ENCODE data around the gene NRF1. TPM values are rescaled to one million over a fixed set of nuclear protein-coding genes. Genes with fewer than 3 reads are reported as not detected.

The NRF1 gene
- total and polyA plus RNA-seq, 8 donors: 11.4 to 26.8 (median 22.6) TPM

DNA sequence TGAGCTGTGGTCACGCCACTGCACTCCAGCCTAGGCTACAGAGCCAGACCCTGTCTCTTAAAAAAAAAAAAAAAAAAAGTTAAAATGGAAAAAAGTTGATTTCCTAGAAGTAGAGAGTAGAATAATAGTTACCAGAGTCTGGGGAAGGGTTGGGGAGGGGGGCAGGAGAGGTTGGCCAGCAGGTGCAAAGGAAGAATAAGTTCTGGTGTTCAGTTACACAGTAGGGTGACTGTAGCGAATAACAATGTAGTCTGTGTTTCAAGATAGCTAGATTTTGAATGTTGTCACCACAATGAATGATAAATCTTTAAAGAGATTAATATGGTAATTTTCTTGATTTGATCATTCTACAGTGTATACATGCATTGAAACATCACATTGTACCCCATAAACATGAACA is 142.9 kb downstream of the NRF1 start:
- Histone ChIP-seq H3K27me3 (no peaks in the 10 kb centered on the region), H3K27ac (no peak overlapping the region), H3K4me1 (no peaks in the 10 kb centered on the region), H3K9me3 (no peaks in the 10 kb centered on the region), H3K36me3 (peaks cover 0 to 45% of the 10 kb centered on the region in 2 donors), H3K4me3 (no peak overlapping the region)
- intact Hi-C loops (cut with DNase I): no loop called here
- no peak for ATAC-seq
- no peak for TF ChIP-seq CTCF (IDR thresholded peaks at IDR 0.05)
- DNase-seq: no peak

DNA sequence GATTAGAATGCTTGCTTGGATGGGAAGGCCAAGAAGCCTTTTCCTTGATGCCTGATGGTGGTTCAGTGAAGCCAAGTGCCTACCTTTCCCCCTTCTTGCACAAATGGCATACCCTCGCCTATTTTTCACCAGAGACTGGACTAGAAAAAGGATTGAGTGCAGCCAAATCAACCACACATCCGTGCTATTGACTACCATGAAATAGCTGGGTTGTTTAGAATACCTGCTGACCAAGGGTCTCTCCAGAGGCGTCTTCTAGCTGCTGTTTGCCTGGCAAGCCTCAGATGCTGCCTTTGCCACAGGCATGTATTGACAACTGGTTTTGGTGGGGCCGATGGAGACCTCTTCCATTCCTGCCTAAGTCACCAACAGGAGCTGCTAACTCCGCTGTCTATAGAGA is 146.5 kb downstream of the NRF1 start:
- no peaks in the 10 kb centered on the region for H3K27me3 ChIP-seq
- H3K4me1 ChIP-seq: no peaks in the 10 kb centered on the region
- no peaks in the 10 kb centered on the region for H3K9me3 ChIP-seq
- intact Hi-C loops (cut with DNase I): no loop called here
- DNase-seq (no peak), ATAC-seq (no peak)
- no peak for TF ChIP-seq CTCF (IDR thresholded peaks at IDR 0.05)
- no peak overlapping the region for H3K27ac ChIP-seq
- H3K36me3 ChIP-seq: peaks cover 0 to 38% of the 10 kb centered on the region in 2 donors
- H3K4me3 ChIP-seq: no peak overlapping the region

DNA sequence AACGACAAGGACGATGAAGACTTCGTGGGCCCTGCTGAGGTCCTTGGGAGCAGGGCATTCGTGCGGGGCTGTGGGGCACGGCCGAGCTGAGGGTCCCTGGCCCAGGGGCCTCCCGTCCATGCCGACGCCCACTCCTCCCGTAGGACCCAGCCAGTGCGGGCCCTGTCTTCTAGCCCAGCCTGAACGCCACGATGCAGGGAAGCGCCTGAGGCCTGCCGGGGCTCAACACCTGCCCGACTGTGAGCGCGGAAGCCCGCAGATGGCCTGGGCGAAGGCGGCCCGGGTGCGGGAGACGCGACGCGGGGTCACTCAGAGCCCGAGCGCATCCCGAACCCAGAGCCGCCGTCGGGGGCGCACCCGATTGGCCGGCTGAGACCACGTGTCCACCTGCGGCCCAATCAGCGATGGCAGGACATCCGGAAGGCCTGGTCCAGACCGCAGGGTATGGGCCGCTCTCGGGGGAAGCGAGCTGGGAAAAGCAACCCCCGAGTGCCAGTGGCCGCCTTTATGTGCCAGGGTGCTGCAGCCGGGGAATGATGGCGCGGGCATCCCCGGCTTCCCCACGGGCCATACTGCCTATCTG is 151.0 kb downstream of the NRF1 start:
- no peak overlapping the region for H3K27ac ChIP-seq
- no peak for TF ChIP-seq CTCF (IDR thresholded peaks at IDR 0.05)
- H3K4me3 ChIP-seq: no peak overlapping the region
- no peaks in the 10 kb centered on the region for H3K27me3 ChIP-seq
- no peaks in the 10 kb centered on the region for H3K9me3 ChIP-seq
- H3K4me1 ChIP-seq: no peaks in the 10 kb centered on the region
- ATAC-seq (no peak), DNase-seq (no peak)
- intact Hi-C loops (cut with DNase I): no loop called here
- H3K36me3 ChIP-seq: peaks cover 0 to 7% of the 10 kb centered on the region in 2 donors

GRCh38 chr7:129764247-129765084 is 152.9 kb downstream of the NRF1 start:
- Histone ChIP-seq H3K36me3 (no peaks in the 10 kb centered on the region), H3K27me3 (no peaks in the 10 kb centered on the region), H3K4me1 (no peaks in the 10 kb centered on the region), H3K9me3 (no peaks in the 10 kb centered on the region), H3K27ac (no peak overlapping the region), H3K4me3 (no peak overlapping the region)
- intact Hi-C loops (cut with DNase I): no loop called here
- no peak for DNase-seq
- ATAC-seq: no peak
- no peak for TF ChIP-seq CTCF (IDR thresholded peaks at IDR 0.05)

DNA sequence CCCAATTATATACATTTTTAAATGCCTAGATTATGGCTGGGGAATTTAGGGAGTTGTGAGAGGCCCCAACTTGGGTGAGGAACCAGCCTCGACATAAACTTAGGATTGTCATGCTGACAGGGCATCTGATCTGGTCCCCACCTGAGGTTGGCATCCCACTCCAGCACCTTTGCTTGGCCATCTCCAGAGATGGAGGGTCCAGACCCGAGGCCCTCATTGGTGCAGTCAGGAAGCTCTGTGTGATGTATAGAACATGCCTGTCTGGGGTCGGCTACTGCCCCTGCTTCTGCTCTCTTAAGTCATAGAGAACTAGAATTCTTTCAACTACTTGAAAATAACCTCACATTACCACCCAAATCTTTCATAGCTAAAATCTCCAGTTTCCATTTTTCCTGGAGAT is 153.8 kb downstream of the NRF1 start:
- no peak for DNase-seq
- H3K27ac ChIP-seq: no peak overlapping the region
- H3K4me1 ChIP-seq: no peaks in the 10 kb centered on the region
- H3K4me3 ChIP-seq: no peak overlapping the region
- no peaks in the 10 kb centered on the region for H3K9me3 ChIP-seq
- no peaks in the 10 kb centered on the region for H3K27me3 ChIP-seq
- H3K36me3 ChIP-seq: no peaks in the 10 kb centered on the region
- intact Hi-C loops (cut with DNase I): no loop called here
- ATAC-seq: no peak
- TF ChIP-seq CTCF (IDR thresholded peaks at IDR 0.05): no peak
